Superior temporal gyrus (tissue), 1 donor: Measurements from ENCODE around the gene CNIH4.
"Not testable (repeated sequence)": the region's sequence is repeated elsewhere in the genome, so short reads cannot be mapped to it uniquely, and the experiment has no call there.

Source experiments
- DNase-seq: peaks from one replicate; pipeline ENCODE4 v3.0.0-alpha.2; 2016; ENCODE audit errors: extremely low spot score

CNIH4 gene

GRCh38 chr1:224348137-224348536 lies 8.5 kb upstream of the CNIH4 start:
- no peak for DNase-seq

- DNase-seq = not testable (repeated sequence)
These were observed 7.0 kb upstream of the CNIH4 start for GRCh38 chr1:224349716-224350115.

- DNase-seq = not testable (repeated sequence)
These were observed 4.1 kb upstream of the CNIH4 start for GRCh38 chr1:224352436-224353085.

- no peak for DNase-seq
These were observed 2.4 kb upstream of the CNIH4 start for GRCh38 chr1:224353975-224354925.

GRCh38 chr1:224357626-224358124 lies 996 bp downstream of the CNIH4 start:
- peak; percentile 30 for DNase-seq

- DNase-seq = no peak
These were observed 1.6 kb downstream of the CNIH4 start for GRCh38 chr1:224358237-224358636.

GRCh38 chr1:224359207-224359606 lies 2.5 kb downstream of the CNIH4 start:
- DNase-seq = no peak

GRCh38 chr1:224368409-224368808 lies 11.7 kb downstream of the CNIH4 start:
- DNase-seq = no peak

GRCh38 chr1:224373008-224373590 lies 16.4 kb downstream of the CNIH4 start:
- DNase-seq = no peak

- DNase-seq = no peak
These were observed 18.4 kb downstream of the CNIH4 start for GRCh38 chr1:224375059-224375458.

- DNase-seq = no peak
These were observed 21.0 kb downstream of the CNIH4 start for GRCh38 chr1:224377676-224378006.

- DNase-seq = no peak
These were observed 22.4 kb downstream of the CNIH4 start for GRCh38 chr1:224378855-224379631.

- DNase-seq = no peak
These were observed 23.3 kb downstream of the CNIH4 start for GRCh38 chr1:224380003-224380402.

- no peak for DNase-seq
These were observed 25.3 kb downstream of the CNIH4 start for GRCh38 chr1:224381880-224382548.

- DNase-seq = no peak
These were observed 26.5 kb downstream of the CNIH4 start for GRCh38 chr1:224383218-224383617.

GRCh38 chr1:224387302-224387912 lies 30.7 kb downstream of the CNIH4 start:
- DNase-seq = no peak

GRCh38 chr1:224387943-224388342 lies 31.3 kb downstream of the CNIH4 start:
- DNase-seq = no peak

- DNase-seq = no peak
These were observed 33.8 kb downstream of the CNIH4 start for GRCh38 chr1:224390517-224390916.

- DNase-seq = no peak
These were observed 36.0 kb downstream of the CNIH4 start for GRCh38 chr1:224392411-224393249.

- no peak for DNase-seq
These were observed 36.6 kb downstream of the CNIH4 start for GRCh38 chr1:224393294-224393693.
